Measurements from ENCODE around the gene EIF4G3.
"Not testable (repeated sequence)": the region's sequence is repeated elsewhere in the genome, so short reads cannot be mapped to it uniquely, and the experiment has no call there.

Gene EIF4G3

GRCh38 chr1:21106238-21106637 is 70.5 kb downstream of the EIF4G3 start:
- no peak for DNase-seq (ENCODE audit: low read depth)

GRCh38 chr1:21105807-21106206 is 70.9 kb downstream of the EIF4G3 start:
- DNase-seq (ENCODE audit: low read depth) = no peak

- DNase-seq (ENCODE audit: low read depth) = no peak
These were observed 72.0 kb downstream of the EIF4G3 start for GRCh38 chr1:21104683-21105082.

GRCh38 chr1:21100481-21100921 is 76.2 kb downstream of the EIF4G3 start:
- DNase-seq (ENCODE audit: low read depth) = no peak

GRCh38 chr1:21099869-21100131 is 76.9 kb downstream of the EIF4G3 start:
- DNase-seq (ENCODE audit: low read depth) = no peak

- DNase-seq (ENCODE audit: low read depth) = no peak
These were observed 77.4 kb downstream of the EIF4G3 start for GRCh38 chr1:21099034-21099868.

GRCh38 chr1:21098186-21098915 is 78.3 kb downstream of the EIF4G3 start:
- DNase-seq (ENCODE audit: low read depth) = no peak

- no peak for DNase-seq (ENCODE audit: low read depth)
These were observed 79.0 kb downstream of the EIF4G3 start for GRCh38 chr1:21097729-21098128.

- DNase-seq (ENCODE audit: low read depth) = no peak
These were observed 80.7 kb downstream of the EIF4G3 start for GRCh38 chr1:21095976-21096375.

GRCh38 chr1:21094282-21094681 is 82.4 kb downstream of the EIF4G3 start:
- not testable (repeated sequence) for DNase-seq (ENCODE audit: low read depth)

GRCh38 chr1:21093271-21093958 is 83.3 kb downstream of the EIF4G3 start:
- not testable (repeated sequence) for DNase-seq (ENCODE audit: low read depth)

GRCh38 chr1:21092545-21092944 is 84.2 kb downstream of the EIF4G3 start:
- not testable (repeated sequence) for DNase-seq (ENCODE audit: low read depth)

GRCh38 chr1:21091053-21091690 is 85.5 kb downstream of the EIF4G3 start:
- DNase-seq (ENCODE audit: low read depth) = peak; percentile 62

GRCh38 chr1:21090463-21090862 is 86.2 kb downstream of the EIF4G3 start:
- no peak for DNase-seq (ENCODE audit: low read depth)

- DNase-seq (ENCODE audit: low read depth) = no peak
These were observed 87.0 kb downstream of the EIF4G3 start for GRCh38 chr1:21089731-21090130.

- no peak for DNase-seq (ENCODE audit: low read depth)
These were observed 87.4 kb downstream of the EIF4G3 start for GRCh38 chr1:21089299-21089698.

- DNase-seq (ENCODE audit: low read depth) = no peak
These were observed 92.4 kb downstream of the EIF4G3 start for GRCh38 chr1:21084111-21084810.

GRCh38 chr1:21082073-21082472 is 94.6 kb downstream of the EIF4G3 start:
- no peak for DNase-seq (ENCODE audit: low read depth)

- no peak for DNase-seq (ENCODE audit: low read depth)
These were observed 99.6 kb downstream of the EIF4G3 start for GRCh38 chr1:21077085-21077484.

- DNase-seq (ENCODE audit: low read depth) = no peak
These were observed 104.0 kb downstream of the EIF4G3 start for GRCh38 chr1:21072721-21073120.

- DNase-seq (ENCODE audit: low read depth) = peak; percentile 57
These were observed 107.1 kb downstream of the EIF4G3 start for GRCh38 chr1:21069549-21069948.

GRCh38 chr1:21068937-21069336 is 107.8 kb downstream of the EIF4G3 start:
- DNase-seq (ENCODE audit: low read depth) = no peak

Measured in GM04504 (cell line).